Activated B cell treated with CpG ODN at 0.5 μM for 24 hours (primary cell): Measurements from ENCODE around the gene PNMA6F. TPM values are rescaled to one million over a fixed set of nuclear protein-coding genes. Genes with fewer than 3 reads are reported as not detected.

ENCODE experiments used
- ATAC-seq: fragments of 200-7000 bp; cut with Tn5 transposase; one replicate; pipeline ENCODE4 v1.10.0; 2021; ENCODE audit warnings: low read depth, mild to moderate bottlenecking, moderate library complexity
- CTCF ChIA-PET: fragments of 350-600 bp; sonication (Branson Sonifier 250); formaldehyde crosslinking; loops from one replicate; lab custom pipeline; 2021; ENCODE audit warnings: antibody characterized with exemption; lab: Charles Lee
- POLR2A ChIA-PET: fragments of 350-600 bp; sonication (Branson Sonifier 250); formaldehyde crosslinking; loops from one replicate; lab custom pipeline; 2021; ENCODE audit warnings: antibody characterized with exemption; lab: Charles Lee
- DNase-seq: peaks from one replicate; pipeline ENCODE4 v3.0.0; 2022
- H3K27ac Mint-ChIP-seq: one replicate; pipeline ENCODE4 v1.8.0; 2020; ENCODE audit warnings: mixed read lengths
- H3K27me3 Mint-ChIP-seq: one replicate; pipeline ENCODE4 v1.8.0; 2021; ENCODE audit warnings: mixed read lengths
- H3K36me3 Mint-ChIP-seq: one replicate; pipeline ENCODE4 v1.8.0; 2021; ENCODE audit warnings: low read depth, mixed read lengths
- H3K4me1 Mint-ChIP-seq: one replicate; pipeline ENCODE4 v1.8.0; 2021; ENCODE audit warnings: mixed read lengths
- H3K4me3 Mint-ChIP-seq: one replicate; pipeline ENCODE4 v1.8.0; 2020; ENCODE audit warnings: mild to moderate bottlenecking, mixed read lengths
- H3K9me3 Mint-ChIP-seq: one replicate; pipeline ENCODE4 v1.8.0; 2020; ENCODE audit warnings: mixed read lengths
- intact Hi-C: fragments of 100-400 bp; cut with micrococcal nuclease; formaldehyde crosslinking; loops from one replicate; pipeline ENCODE4 v1.15.1; 2024
- total RNA-seq: library from RNA; stranded (reverse); gene quantifications from 2 replicates; pipeline ENCODE4 v1.2.3, GENCODE V29; 2022
- TF ChIP-seq, protein P1 (sequence below): fragments of 200-600 bp; IDR thresholded peaks from one replicate; pipeline ENCODE4 v1.8.0; 2022; ENCODE audit warnings: antibody characterized with exemption, mild to moderate bottlenecking

PNMA6F gene
- total RNA-seq, 1 donor from 2014 or later, result not detected

DNA sequence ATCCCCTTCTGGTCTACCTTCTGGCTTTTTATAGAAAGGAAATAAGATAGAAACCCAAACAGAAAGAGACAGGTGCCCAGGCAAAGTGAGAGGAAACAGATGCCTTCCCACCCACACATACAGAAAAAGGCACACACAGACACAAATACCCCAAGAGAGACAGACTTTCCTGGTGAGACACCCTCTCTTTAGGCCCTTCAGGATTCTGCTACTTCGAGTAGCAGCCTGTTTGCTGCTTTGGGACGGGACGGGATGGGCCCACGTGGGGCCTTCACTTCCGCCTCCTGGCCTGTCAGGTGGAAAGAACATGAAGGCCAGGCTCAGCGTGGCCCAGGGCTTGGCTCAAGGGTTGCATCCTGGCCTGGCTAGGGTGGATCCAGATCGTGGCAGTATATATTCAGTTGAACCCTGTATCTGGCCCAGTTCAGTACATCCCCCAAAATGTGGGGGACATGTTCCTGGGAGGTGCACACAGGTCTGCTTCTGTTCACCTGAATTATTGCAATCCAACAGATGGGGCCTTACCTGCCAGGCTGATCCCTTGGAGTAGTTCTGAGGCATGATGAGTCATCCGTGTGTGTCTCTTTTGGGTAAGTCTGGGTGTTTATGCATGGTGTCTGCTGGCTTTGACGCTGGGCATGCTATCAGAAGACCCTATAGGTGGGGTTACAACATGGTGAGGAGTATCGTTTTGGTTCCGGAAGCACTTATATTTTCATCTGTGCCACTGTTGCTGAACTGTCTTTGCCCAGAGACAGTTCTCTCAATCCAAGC lies 14.7 kb upstream of the PNMA6F start:
- ATAC-seq, result peak; percentile 8
- no peaks in the 10 kb centered on the region for H3K27me3 Mint-ChIP-seq
- peaks cover 55% of the 10 kb centered on the region for H3K4me1 Mint-ChIP-seq
- TF ChIP-seq, protein P1, sequence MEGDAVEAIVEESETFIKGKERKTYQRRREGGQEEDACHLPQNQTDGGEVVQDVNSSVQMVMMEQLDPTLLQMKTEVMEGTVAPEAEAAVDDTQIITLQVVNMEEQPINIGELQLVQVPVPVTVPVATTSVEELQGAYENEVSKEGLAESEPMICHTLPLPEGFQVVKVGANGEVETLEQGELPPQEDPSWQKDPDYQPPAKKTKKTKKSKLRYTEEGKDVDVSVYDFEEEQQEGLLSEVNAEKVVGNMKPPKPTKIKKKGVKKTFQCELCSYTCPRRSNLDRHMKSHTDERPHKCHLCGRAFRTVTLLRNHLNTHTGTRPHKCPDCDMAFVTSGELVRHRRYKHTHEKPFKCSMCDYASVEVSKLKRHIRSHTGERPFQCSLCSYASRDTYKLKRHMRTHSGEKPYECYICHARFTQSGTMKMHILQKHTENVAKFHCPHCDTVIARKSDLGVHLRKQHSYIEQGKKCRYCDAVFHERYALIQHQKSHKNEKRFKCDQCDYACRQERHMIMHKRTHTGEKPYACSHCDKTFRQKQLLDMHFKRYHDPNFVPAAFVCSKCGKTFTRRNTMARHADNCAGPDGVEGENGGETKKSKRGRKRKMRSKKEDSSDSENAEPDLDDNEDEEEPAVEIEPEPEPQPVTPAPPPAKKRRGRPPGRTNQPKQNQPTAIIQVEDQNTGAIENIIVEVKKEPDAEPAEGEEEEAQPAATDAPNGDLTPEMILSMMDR, result no peak
- peak overlapping the region; percentile 77 for H3K27ac Mint-ChIP-seq
- H3K4me3 Mint-ChIP-seq, result peak overlapping the region; percentile 85
- DNase-seq, result no peak
- intact Hi-C loops, result loop anchor here (5.0 kb wide), 1 partner anchor 76 kb away; the partner anchor contains the start of gene ZFP92
- peaks cover 29% of the 10 kb centered on the region for H3K36me3 Mint-ChIP-seq
- CTCF ChIA-PET, result no interaction called here
- no peaks in the 10 kb centered on the region for H3K9me3 Mint-ChIP-seq
- POLR2A ChIA-PET, result no interaction called here

DNA sequence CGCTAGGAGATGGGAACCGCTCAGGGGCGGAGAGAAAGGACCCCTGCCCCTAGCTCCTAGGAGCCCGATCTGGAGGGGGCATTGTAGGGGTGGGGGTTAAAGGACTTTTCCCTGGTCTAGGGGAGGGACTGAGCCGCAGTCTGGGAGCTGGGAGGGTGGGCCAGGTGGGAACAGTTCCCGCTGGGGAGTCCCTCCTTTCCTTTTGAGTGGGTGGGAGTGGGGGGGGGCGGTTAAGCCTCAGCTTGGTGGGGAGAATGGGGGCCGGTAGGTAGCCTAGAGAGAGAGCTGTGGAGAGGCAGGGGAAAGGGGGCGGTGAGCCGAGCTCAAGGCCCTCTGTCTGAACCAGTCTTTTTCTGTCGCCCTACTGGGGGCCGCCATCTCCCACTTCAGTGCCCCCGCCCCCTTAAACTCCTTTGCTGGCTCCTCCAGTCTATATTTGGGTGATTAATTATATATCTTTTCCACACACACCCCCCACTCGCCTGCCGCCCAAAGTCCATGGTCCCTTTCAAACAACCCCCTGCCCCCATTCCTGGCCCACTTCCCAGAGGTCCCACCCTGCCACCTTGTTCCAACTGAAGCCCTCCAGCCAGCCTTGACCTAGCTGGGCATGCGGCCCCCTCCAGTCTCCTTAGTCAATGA lies 13.2 kb upstream of the PNMA6F start:
- peaks cover 46% of the 10 kb centered on the region for H3K4me1 Mint-ChIP-seq
- H3K36me3 Mint-ChIP-seq, result peaks cover 20% of the 10 kb centered on the region
- DNase-seq (no peak), ATAC-seq (no peak)
- CTCF ChIA-PET, result no interaction called here
- H3K4me3 Mint-ChIP-seq, result peak overlapping the region; percentile 85
- H3K9me3 Mint-ChIP-seq, result no peaks in the 10 kb centered on the region
- TF ChIP-seq, protein P1, result no peak
- H3K27ac Mint-ChIP-seq, result peak overlapping the region; percentile 18
- POLR2A ChIA-PET, result interaction anchor here (0.6 to 1.0 kb wide), 3 partner anchors 75 to 393 kb away, joined by 3 read pairs; no protein-coding TSS in a partner anchor
- no peaks in the 10 kb centered on the region for H3K27me3 Mint-ChIP-seq
- intact Hi-C loops, result loop anchor here (1.0 to 5.0 kb wide), 3 partner anchors 78 to 392 kb away; partner anchors contain the start of genes HAUS7 and ZFP92

DNA sequence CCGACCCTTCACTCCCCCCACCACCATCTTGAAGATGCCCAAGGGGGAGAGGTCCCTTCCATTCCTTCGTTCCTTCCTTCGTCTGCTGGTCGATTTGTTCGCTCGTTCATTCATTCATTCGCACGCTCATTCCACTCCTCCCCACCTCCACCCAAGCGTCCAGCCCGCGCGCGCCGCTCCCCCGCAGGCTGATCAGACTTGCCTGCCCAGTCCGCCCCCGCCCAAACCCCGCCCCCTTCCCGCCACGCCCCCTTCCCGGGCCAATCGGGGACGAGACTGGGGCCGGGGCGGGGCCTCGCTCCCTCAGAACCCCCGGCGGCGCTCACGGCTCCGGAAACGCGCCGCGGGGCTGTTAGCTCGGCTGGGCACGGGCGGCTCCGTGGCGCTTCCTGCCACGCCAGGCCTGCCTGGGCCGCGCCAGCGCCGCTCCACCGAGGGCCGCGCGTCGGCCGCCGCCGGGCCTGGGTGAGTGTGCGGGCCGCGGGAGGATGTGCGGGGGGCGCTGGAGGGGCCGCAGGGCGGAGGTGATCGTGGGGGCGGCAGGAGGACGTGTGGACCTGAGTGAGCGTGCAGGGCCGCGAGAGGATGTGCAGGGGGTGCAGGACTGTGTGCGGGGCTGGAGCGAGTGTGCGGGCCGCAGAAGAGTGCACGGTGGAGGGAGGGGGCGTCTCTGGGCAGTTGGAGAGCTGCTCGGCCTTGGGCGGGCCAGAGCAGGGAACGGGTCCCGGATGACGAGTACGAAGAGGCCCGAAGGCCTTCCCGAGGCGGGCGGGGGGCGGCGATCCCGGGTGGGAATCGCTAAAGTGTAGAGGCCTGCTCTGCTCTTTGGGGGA lies 12.5 kb upstream of the PNMA6F start, which contains the start of gene ZNF275:
TSS of gene ZNF275 (plus strand) at position 333 of the 833 bp plus-strand sequence. CDS start 2,527 bp downstream, outside the sequence.
- H3K9me3 Mint-ChIP-seq, result no peaks in the 10 kb centered on the region
- peak within 1 kb of the TSS; percentile 76 for H3K27ac Mint-ChIP-seq
- CTCF ChIA-PET, result no interaction called here
- ATAC-seq (peak; percentile 94), DNase-seq (peak; percentile 80)
- no peaks in the 10 kb centered on the region for H3K27me3 Mint-ChIP-seq
- intact Hi-C loops, result loop anchor here (1.0 to 5.0 kb wide), 2 partner anchors 136 to 392 kb away; partner anchors contain the start of gene HAUS7
- H3K4me3 Mint-ChIP-seq, result peak within 1 kb of the TSS; percentile 85
- TF ChIP-seq, protein P1, result no peak
- peaks cover 44% of the 10 kb centered on the region for H3K4me1 Mint-ChIP-seq
- peaks cover 17% of the 10 kb centered on the region for H3K36me3 Mint-ChIP-seq
- POLR2A ChIA-PET, result interaction anchor here (0.6 to 1.0 kb wide), 3 partner anchors 75 to 393 kb away, joined by 3 read pairs; no protein-coding TSS in a partner anchor

DNA sequence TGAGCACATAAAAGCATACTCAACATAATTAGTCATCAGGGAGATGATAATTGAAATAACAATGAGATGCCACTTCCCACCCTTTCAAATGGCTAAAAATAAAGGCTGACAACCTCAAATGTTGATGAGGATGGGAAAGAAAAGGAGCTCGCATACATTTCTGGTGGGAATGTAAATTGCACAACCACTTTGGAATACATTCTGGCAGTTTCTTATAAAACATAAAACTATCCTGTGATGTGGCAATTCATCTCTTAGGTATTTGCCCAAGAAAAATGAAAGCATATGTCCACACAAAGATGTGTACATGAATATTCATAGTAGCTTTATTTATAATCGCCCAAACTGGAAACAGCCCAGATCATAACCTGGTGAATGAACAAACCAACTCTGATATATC lies 11.7 kb upstream of the PNMA6F start:
- Mint-ChIP-seq H3K27me3 (no peaks in the 10 kb centered on the region), H3K36me3 (peaks cover 11% of the 10 kb centered on the region), H3K4me3 (peak overlapping the region; percentile 82), H3K4me1 (peaks cover 40% of the 10 kb centered on the region), H3K27ac (no peak overlapping the region), H3K9me3 (peaks cover 5% of the 10 kb centered on the region)
- DNase-seq (no peak), ATAC-seq (no peak)
- ChIA-PET POLR2A (no interaction called here), CTCF (no interaction called here)
- intact Hi-C loops, result loop anchor here (5.0 kb wide), 1 partner anchor 391 kb away; no protein-coding TSS in a partner anchor
- TF ChIP-seq, protein P1, result no peak
